Right atrium auricular region (tissue), 2 donors: ENCODE measurements around the gene CBFA2T3. TPM values are rescaled to one million over a fixed set of nuclear protein-coding genes. Genes with fewer than 3 reads are reported as not detected.

Source experiments
- DNase-seq: peaks from one replicate; pipeline ENCODE4 v3.0.0-alpha.2; 2019; ENCODE audit warnings: low spot score
- H3K27ac ChIP-seq, 2 donors: fragments of 200-600 bp; sonication (generic); 1 replicate in 1 of 2; 2 replicates in 1 of 2; pipeline ENCODE4 v1.5.1; 2016 to 2019
- H3K27me3 ChIP-seq, 2 donors: fragments of 200-600 bp; sonication (generic); one replicate each; pipeline versions ENCODE4 v1.5.1 to v1.6.0; 2017 to 2019
- H3K36me3 ChIP-seq: fragments of 200-600 bp; sonication (generic); one replicate; pipeline ENCODE4 v1.5.1; 2016
- H3K4me1 ChIP-seq, 2 donors: fragments of 200-600 bp; sonication (generic); one replicate each; pipeline versions ENCODE4 v1.5.1 to v1.6.0; 2017 to 2019
- H3K4me3 ChIP-seq, 2 donors: fragments of 200-600 bp; sonication (generic); 1 replicate in 1 of 2; 2 replicates in 1 of 2; pipeline ENCODE4 v1.5.1; 2017 to 2019; ENCODE audit warnings: mild to moderate bottlenecking in 1 of 2, moderate library complexity in 1 of 2
- H3K9me3 ChIP-seq, 2 donors: fragments of 200-600 bp; sonication (generic); one replicate each; pipeline ENCODE4 v1.5.1; 2019
- total RNA-seq, 2 donors: library from RNA; depleted of rRNA; stranded (reverse); fragments of >200 nt; gene quantifications; one replicate each; pipeline ENCODE4 v1.1.0, GENCODE V29; 2016
- TF ChIP-seq, protein P1 (sequence below), 2 donors: fragments of 200-600 bp; sonication (generic); IDR thresholded peaks; one replicate each; pipeline ENCODE4 v1.5.1; 2019; ENCODE audit warnings: antibody characterized with exemption in 2 of 2

CBFA2T3 gene
- total RNA-seq, 2 donors from 2014 or later, result 1.1 to 2.6 TPM

DNA sequence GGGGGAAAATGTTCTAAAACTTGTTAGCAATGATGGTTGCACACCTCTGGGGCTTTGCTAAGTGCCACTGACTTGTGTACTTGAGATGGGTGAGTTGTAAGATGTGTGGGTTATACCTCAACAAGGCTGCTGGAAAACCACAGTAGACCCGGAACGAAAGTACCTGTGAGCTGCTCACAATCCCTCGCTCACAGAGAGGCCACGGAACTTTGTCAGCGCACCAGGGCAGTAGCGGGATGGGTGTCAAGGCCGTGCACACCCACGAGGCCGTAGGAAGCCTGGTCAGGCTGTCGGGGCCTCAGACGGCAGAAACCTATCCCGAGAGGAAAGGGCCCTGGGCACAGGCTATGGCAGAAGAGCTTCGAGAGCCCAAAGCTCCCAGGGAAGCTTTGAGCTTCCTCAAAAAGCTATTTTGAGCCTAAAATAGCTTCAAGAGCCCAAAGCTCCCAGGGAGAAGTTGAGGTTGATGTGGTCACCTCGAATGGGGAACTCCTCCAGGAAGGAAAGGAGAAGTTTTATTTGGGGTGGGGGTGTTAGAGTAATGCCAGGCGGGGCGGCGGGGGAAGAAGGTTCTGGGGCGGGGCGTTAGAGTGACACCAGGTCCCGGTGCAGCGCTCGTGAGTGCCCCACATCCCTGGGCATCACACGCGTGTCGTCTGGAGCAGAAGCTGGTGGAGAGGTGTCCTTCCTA is 19.0 kb downstream of the CBFA2T3 start:
- no peak overlapping the region for H3K4me3 ChIP-seq
- no peaks in the 10 kb centered on the region for H3K27me3 ChIP-seq

DNA sequence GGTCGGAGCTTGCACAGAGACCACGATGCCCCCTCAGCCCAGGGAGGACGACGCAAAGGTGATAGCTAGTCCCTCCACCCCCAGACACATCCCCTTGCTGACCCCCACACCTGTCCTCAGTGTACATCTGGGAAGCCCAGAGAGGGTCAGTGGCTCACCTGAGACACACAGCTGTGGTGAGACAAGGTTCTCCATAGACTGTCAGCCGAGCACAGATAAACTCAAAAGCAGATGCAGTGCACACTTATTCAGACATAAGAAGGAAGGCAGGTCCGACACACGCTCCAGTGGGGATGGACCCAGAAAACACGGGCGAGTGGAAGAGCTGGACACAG is 19.6 kb downstream of the CBFA2T3 start:
- TF ChIP-seq, protein P1, sequence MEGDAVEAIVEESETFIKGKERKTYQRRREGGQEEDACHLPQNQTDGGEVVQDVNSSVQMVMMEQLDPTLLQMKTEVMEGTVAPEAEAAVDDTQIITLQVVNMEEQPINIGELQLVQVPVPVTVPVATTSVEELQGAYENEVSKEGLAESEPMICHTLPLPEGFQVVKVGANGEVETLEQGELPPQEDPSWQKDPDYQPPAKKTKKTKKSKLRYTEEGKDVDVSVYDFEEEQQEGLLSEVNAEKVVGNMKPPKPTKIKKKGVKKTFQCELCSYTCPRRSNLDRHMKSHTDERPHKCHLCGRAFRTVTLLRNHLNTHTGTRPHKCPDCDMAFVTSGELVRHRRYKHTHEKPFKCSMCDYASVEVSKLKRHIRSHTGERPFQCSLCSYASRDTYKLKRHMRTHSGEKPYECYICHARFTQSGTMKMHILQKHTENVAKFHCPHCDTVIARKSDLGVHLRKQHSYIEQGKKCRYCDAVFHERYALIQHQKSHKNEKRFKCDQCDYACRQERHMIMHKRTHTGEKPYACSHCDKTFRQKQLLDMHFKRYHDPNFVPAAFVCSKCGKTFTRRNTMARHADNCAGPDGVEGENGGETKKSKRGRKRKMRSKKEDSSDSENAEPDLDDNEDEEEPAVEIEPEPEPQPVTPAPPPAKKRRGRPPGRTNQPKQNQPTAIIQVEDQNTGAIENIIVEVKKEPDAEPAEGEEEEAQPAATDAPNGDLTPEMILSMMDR (IDR thresholded peaks at IDR 0.05), result no peak
- no peaks in the 10 kb centered on the region for H3K36me3 ChIP-seq
- H3K27me3 ChIP-seq, result no peaks in the 10 kb centered on the region
- DNase-seq, result no peak
- no peak overlapping the region for H3K27ac ChIP-seq
- H3K9me3 ChIP-seq, result no peaks in the 10 kb centered on the region
- no peak overlapping the region for H3K4me3 ChIP-seq
- H3K4me1 ChIP-seq, result peaks cover 0 to 4% of the 10 kb centered on the region in 2 donors

More for the DNA sequence above, 19.0 kb downstream of the CBFA2T3 start:
- no peaks in the 10 kb centered on the region for H3K36me3 ChIP-seq
- no peak overlapping the region for H3K27ac ChIP-seq
- no peak for DNase-seq
- peaks cover 0 to 4% of the 10 kb centered on the region in 2 donors for H3K4me1 ChIP-seq
- H3K9me3 ChIP-seq, result no peaks in the 10 kb centered on the region
- TF ChIP-seq, protein P1 (IDR thresholded peaks at IDR 0.05), result no peak

DNA sequence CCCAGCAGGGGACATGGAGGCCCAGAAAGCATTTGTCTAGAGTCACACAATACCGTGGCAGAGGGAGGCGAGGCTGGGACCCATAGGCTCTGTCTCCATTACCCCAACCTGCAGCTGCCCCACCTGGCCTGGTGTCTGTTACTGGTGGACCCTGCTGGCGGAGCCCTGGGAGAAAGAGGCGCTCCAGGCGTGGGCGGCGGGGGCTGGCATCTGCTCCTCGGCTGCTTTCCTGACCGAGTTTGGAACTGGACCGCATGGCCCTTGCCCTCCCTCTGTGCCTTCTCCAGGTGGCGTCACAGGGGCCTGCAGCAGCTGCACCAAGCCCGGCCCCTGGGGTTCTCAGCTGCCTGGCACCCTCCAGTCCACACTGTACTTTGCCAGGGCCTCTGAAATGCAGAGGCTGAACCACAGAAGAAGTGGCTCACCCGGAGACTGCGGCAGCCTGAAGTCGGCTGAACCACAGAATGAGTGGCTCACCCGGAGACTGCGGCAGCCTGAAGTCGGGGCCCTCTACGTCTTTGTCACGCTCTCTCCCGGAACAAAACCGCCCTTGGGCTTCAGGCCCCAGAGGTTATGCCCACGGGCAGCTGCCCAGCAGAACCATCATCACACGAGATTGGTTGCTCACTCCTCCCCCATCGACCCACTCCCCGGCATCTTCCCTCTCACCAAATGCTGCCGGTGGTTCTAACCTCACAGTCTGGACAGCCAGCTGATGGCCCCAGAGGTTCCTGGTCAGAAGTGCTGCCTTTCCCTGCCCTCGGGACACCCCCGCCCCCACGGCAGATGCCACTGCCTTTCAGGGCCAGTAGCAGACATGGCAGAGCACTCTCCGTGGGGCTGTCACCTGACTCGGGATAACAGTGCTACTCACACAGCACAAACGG is 20.2 kb downstream of the CBFA2T3 start:
- H3K27me3 ChIP-seq, result no peaks in the 10 kb centered on the region
- H3K36me3 ChIP-seq, result no peaks in the 10 kb centered on the region
- TF ChIP-seq, protein P1 (IDR thresholded peaks at IDR 0.05), result no peak
- no peaks in the 10 kb centered on the region for H3K9me3 ChIP-seq
- H3K27ac ChIP-seq, result no peak overlapping the region
- H3K4me1 ChIP-seq, result peaks cover 0 to 4% of the 10 kb centered on the region in 2 donors
- DNase-seq, result no peak
- H3K4me3 ChIP-seq, result no peak overlapping the region

DNA sequence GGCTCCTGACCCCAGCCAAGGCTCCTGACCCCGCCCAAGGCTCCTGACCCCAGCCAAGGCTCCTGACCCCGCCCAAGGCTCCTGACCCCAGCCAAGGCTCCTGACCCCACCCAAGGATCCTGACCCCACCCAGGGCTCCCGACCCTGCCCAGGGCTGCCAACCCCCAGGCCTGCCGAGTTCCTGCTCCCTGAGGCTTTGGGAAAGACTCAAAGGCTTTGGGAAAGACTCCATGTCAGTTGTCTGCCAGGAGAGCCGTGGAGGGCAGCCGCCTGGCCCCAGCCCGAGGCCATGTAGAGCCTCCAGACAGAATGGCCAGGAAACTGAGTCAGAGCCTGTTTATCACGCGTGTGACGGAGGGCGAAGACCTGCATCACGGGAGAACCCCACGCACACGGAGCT is 21.1 kb downstream of the CBFA2T3 start:
- Histone ChIP-seq H3K27ac (no peak overlapping the region), H3K4me3 (no peak overlapping the region), H3K4me1 (peaks cover 0 to 4% of the 10 kb centered on the region in 2 donors), H3K9me3 (no peaks in the 10 kb centered on the region), H3K36me3 (no peaks in the 10 kb centered on the region), H3K27me3 (no peaks in the 10 kb centered on the region)
- DNase-seq, result no peak
- TF ChIP-seq, protein P1 (IDR thresholded peaks at IDR 0.05), result no peak

DNA sequence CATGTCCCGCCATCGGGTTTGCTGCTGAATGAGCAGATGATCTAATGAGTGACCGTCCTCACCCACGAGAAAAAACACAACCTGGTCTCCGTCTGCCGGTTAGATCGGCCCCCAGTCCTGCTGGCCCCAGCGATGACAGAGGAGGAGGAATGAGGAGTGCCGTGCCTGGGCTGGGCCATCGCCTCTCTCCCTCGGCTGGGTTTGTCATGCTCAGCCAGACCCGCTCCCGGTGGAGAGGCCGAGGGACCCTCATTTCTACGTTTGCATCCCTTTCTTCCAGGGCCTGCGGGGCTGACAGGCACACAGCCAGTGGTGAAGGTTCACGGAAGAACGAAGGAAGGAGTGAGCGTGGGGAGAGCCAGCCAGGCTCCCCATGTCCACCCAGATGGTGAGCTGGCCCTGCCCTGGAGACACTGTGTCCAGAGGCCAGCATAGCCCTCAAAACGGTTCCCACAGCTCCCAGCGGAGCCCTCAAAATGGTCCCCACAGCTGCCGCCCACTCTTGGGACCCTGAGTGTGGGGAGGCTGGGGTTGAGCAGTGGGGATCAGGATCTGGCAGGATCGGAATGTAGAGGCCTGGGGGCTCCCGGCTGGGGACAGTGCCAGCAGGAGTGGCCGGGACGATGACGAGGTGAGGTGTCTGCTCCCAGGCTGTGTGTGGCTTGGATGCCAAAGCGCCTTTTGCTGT is 23.9 kb downstream of the CBFA2T3 start:
- TF ChIP-seq, protein P1 (IDR thresholded peaks at IDR 0.05), result no peak
- no peaks in the 10 kb centered on the region for H3K9me3 ChIP-seq
- H3K4me1 ChIP-seq, result peaks cover 0 to 4% of the 10 kb centered on the region in 2 donors
- DNase-seq, result no peak
- H3K4me3 ChIP-seq, result no peak overlapping the region
- H3K27me3 ChIP-seq, result no peaks in the 10 kb centered on the region
- H3K27ac ChIP-seq, result no peak overlapping the region
- H3K36me3 ChIP-seq, result no peaks in the 10 kb centered on the region
